ENCODE measurements around the gene SLC39A2. TPM values are rescaled to one million over a fixed set of nuclear protein-coding genes. Genes with fewer than 3 reads are reported as not detected.
"Not testable (repeated sequence)": the region's sequence is repeated elsewhere in the genome, so short reads cannot be mapped to it uniquely, and the experiment has no call there.

The SLC39A2 gene
- polyA plus RNA-seq (ENCODE audit: insufficient read length in 10 of 10): under 1 TPM in 3 of 10 donors, not detected in 7; 0.16 to 0.91 (median 0.43) TPM
- long read RNA-seq, donor 1: 0 reads
- long read RNA-seq, donor 2: 0 reads
- long read RNA-seq, donor 3: 0 reads
- long read RNA-seq, donor 4: 0 reads
- long read RNA-seq, donor 5: 0 reads
- long read RNA-seq, donor 6: 0 reads
- long read RNA-seq, donor 7: 0 reads
- long read RNA-seq, donor 8: 0 reads
- long read RNA-seq, donor 9: 0 reads

GRCh38 chr14:20998674-20999366, at the start of gene SLC39A2:
Gene SLC39A2, plus strand, starts transcription at chr14:20999293. Its CDS starts 154 bp downstream, at chr14:20999447.
- no peak for DNase-seq

GRCh38 chr14:20954736-20955537, 44.2 kb upstream of the SLC39A2 start, which contains the start of gene RNASE2:
Gene RNASE2, plus strand, starts transcription at chr14:20955487. Its CDS starts 285 bp downstream, at chr14:20955772.
- DNase-seq: not testable (repeated sequence)

- DNase-seq: not testable (repeated sequence)
These were observed 43.6 kb upstream of the SLC39A2 start for GRCh38 chr14:20955538-20955873.

GRCh38 chr14:20956376-20956976, 42.6 kb upstream of the SLC39A2 start:
- no peak for DNase-seq

GRCh38 chr14:20958946-20959345, 40.1 kb upstream of the SLC39A2 start:
- not testable (repeated sequence) for DNase-seq

GRCh38 chr14:20969336-20969735, 29.8 kb upstream of the SLC39A2 start:
- DNase-seq: no peak

GRCh38 chr14:20970647-20970982, 28.5 kb upstream of the SLC39A2 start:
- DNase-seq: no peak

- peak; percentile 75 to 93 (median 86) for DNase-seq
These were observed 27.9 kb upstream of the SLC39A2 start for GRCh38 chr14:20970983-20971704.

- no peak for DNase-seq
These were observed 27.4 kb upstream of the SLC39A2 start for GRCh38 chr14:20971705-20972021.

- DNase-seq: no peak
These were observed 25.6 kb upstream of the SLC39A2 start for GRCh38 chr14:20973501-20973900.

GRCh38 chr14:20976291-20976690, 22.8 kb upstream of the SLC39A2 start:
- no peak for DNase-seq

GRCh38 chr14:20978687-20979086, 20.4 kb upstream of the SLC39A2 start:
- DNase-seq: no peak

- no peak for DNase-seq
These were observed 18.2 kb upstream of the SLC39A2 start for GRCh38 chr14:20980906-20981305.

- DNase-seq: no peak
These were observed 16.3 kb upstream of the SLC39A2 start for GRCh38 chr14:20982646-20983369.

- not testable (repeated sequence) for DNase-seq
These were observed 13.4 kb upstream of the SLC39A2 start for GRCh38 chr14:20985650-20986049.

GRCh38 chr14:20986811-20987210, 12.3 kb upstream of the SLC39A2 start:
- peak in 2 of 3 donors; percentile 6 to 86 for DNase-seq

GRCh38 chr14:20988717-20989470, 10.2 kb upstream of the SLC39A2 start:
- DNase-seq: peak in 1 of 3 donors; percentile 14

- no peak for DNase-seq
These were observed 9.7 kb upstream of the SLC39A2 start for GRCh38 chr14:20989471-20989786.

GRCh38 chr14:20989787-20990600, 9.1 kb upstream of the SLC39A2 start, which contains the start of gene METTL17:
Gene METTL17, plus strand, starts transcription at chr14:20989980. Its CDS starts 23 bp downstream, at chr14:20990003.
- DNase-seq: peak; percentile 95 to 97 (median 97)
